Caco-2 (cell line): ENCODE data around the gene AOPEP. TPM values are rescaled to one million over a fixed set of nuclear protein-coding genes. Genes with fewer than 3 reads are reported as not detected.

ENCODE experiments used
- BruUV-seq: library from RNA; stranded (reverse); fragments of 400-500 nt; replicated peaks from 2 replicates; lab custom pipeline; 2021; lab: Mats Ljungman, UMichigan
- CTCF ChIA-PET: fragments of 300-600 bp; sonication (Branson Sonifier 250); formaldehyde crosslinking; loops from one replicate; lab custom pipeline; 2022; ENCODE audit warnings: antibody characterized with exemption; lab: Charles Lee
- POLR2A ChIA-PET: fragments of 300-600 bp; sonication (Branson Sonifier 250); formaldehyde crosslinking; loops from one replicate; lab custom pipeline; 2022; ENCODE audit warnings: antibody characterized with exemption; lab: Charles Lee
- DNase-seq, 2 experiments: peaks; one replicate each; pipeline versions ENCODE4 v3.0.0 to v3.0.0-alpha.2; 2020 to 2022
- H3K27me3 ChIP-seq: replicated peaks from 2 replicates; pipeline ENCODE4 v1.6.0; 2011; ENCODE audit warnings: low read length; ENCODE audit not compliant: control insufficient read depth, insufficient read depth
- H3K36me3 ChIP-seq: 2 replicates; pipeline ENCODE4 v1.5.1; 2011; ENCODE audit warnings: low read length; ENCODE audit not compliant: control insufficient read depth, insufficient read depth
- H3K4me1 ChIP-seq: fragments of 250-450 bp; sonication (Bioruptor Pico); 2 replicates; pipeline ENCODE4 v1.5.1; 2020; ENCODE audit warnings: mild to moderate bottlenecking
- H3K4me3 ChIP-seq: 2 replicates; pipeline ENCODE4 v1.5.1; 2011; ENCODE audit warnings: low read depth, mild to moderate bottlenecking, control low read depth, low read length
- H3K9me3 ChIP-seq: fragments of 250-450 bp; sonication (Bioruptor Pico); 2 replicates; pipeline ENCODE4 v1.5.1; 2020; ENCODE audit warnings: mild to moderate bottlenecking, moderate library complexity
- H3K27ac Mint-ChIP-seq: one replicate; pipeline ENCODE4 v1.8.0; 2022; ENCODE audit warnings: mixed read lengths; ENCODE audit not compliant: unreplicated experiment
- H3K27me3 Mint-ChIP-seq: one replicate; pipeline ENCODE4 v1.8.0; 2022; ENCODE audit warnings: mixed read lengths; ENCODE audit not compliant: insufficient read depth, unreplicated experiment
- H3K36me3 Mint-ChIP-seq: one replicate; pipeline ENCODE4 v1.8.0; 2022; ENCODE audit warnings: mild to moderate bottlenecking, mixed read lengths; ENCODE audit not compliant: insufficient read depth, unreplicated experiment
- H3K4me1 Mint-ChIP-seq: one replicate; pipeline ENCODE4 v1.8.0; 2022; ENCODE audit warnings: low read depth, mixed read lengths; ENCODE audit not compliant: unreplicated experiment
- H3K4me3 Mint-ChIP-seq: one replicate; pipeline ENCODE4 v1.8.0; 2022; ENCODE audit warnings: mild to moderate bottlenecking, moderate library complexity, mixed read lengths; ENCODE audit not compliant: unreplicated experiment
- H3K9me3 Mint-ChIP-seq: one replicate; pipeline ENCODE4 v1.8.0; 2022; ENCODE audit warnings: mixed read lengths; ENCODE audit not compliant: unreplicated experiment
- intact Hi-C: fragments of 100-400 bp; cut with micrococcal nuclease; formaldehyde crosslinking; loops from one replicate; pipeline ENCODE4 v1.10.0; 2022; ENCODE audit not compliant: unreplicated experiment
- total RNA-seq: library from RNA; stranded (reverse); gene quantifications from 2 replicates; pipeline ENCODE4 v1.2.3, GENCODE V29; 2022
- TF ChIP-seq, protein P1 (sequence below), 2 experiments: fragments of 200-600 bp in 1 of 2; IDR thresholded peaks; 1 replicate in 1 of 2; 2 replicates in 1 of 2; pipeline versions ENCODE4 v1.5.1 to v1.8.0; 2011 to 2022; ENCODE audit warnings: antibody characterized with exemption in 1 of 2, control low read depth in 1 of 2, inconsistent platforms in 1 of 2, low read depth in 1 of 2, low read length in 1 of 2, mild to moderate bottlenecking in 1 of 2, moderate library complexity in 1 of 2; ENCODE audit not compliant: insufficient read depth in 1 of 2, severe bottlenecking in 1 of 2, unreplicated experiment in 1 of 2

The AOPEP gene
- total RNA-seq, 1 experiment from 2014 or later = 63.3 TPM

DNA sequence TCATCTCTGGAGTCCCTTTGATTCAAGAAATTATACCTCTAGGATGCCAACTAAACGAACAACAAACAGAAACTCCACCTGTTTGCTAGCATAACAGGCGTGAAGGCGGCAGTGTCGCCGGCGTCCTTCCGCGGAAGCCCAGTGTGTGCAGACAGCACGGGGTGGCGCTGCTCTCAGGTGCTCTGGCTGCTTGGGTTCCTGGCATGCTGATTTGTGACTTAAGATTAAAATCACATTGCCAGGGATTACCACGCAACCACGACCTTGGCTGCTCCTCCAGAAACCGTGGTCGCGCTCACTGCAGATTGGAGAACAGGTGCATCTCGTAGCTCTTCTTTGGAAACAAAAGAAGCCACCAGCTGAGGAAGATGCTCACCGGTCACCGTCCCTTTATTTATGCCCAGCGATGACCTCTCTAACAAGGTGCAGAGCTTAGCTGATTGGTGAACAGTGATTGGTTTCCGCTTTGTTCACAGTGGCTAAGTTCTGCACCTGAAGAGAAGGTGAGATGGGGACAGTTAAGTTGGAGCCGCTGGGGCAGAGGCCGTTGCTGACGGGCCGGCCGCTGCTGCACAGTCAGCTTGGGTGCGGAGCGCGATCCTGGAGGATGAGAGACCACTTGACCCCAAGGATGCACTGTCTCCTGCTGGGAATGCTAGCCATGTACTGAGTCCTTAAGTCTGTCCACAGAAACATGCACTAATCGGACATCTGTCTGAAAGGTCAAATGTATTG is 358.7 kb downstream of the AOPEP start:
- Mint-ChIP-seq H3K4me1 (peaks cover 10% of the 10 kb centered on the region), H3K27ac (no peak overlapping the region), H3K9me3 (no peaks in the 10 kb centered on the region), H3K4me3 (no peak overlapping the region), H3K36me3 (peaks cover 91% of the 10 kb centered on the region), H3K27me3 (no peaks in the 10 kb centered on the region)
- peak in 1 of 2 experiments; percentile 13 for DNase-seq
- CTCF ChIA-PET = interaction anchor here (0.6 kb wide), 1 partner anchor 647 kb away, joined by 3 read pairs; no protein-coding TSS in a partner anchor
- H3K27me3 ChIP-seq = no peaks in the 10 kb centered on the region
- H3K9me3 ChIP-seq = no peaks in the 10 kb centered on the region
- TF ChIP-seq, protein P1, sequence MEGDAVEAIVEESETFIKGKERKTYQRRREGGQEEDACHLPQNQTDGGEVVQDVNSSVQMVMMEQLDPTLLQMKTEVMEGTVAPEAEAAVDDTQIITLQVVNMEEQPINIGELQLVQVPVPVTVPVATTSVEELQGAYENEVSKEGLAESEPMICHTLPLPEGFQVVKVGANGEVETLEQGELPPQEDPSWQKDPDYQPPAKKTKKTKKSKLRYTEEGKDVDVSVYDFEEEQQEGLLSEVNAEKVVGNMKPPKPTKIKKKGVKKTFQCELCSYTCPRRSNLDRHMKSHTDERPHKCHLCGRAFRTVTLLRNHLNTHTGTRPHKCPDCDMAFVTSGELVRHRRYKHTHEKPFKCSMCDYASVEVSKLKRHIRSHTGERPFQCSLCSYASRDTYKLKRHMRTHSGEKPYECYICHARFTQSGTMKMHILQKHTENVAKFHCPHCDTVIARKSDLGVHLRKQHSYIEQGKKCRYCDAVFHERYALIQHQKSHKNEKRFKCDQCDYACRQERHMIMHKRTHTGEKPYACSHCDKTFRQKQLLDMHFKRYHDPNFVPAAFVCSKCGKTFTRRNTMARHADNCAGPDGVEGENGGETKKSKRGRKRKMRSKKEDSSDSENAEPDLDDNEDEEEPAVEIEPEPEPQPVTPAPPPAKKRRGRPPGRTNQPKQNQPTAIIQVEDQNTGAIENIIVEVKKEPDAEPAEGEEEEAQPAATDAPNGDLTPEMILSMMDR (IDR thresholded peaks at IDR 0.05; ENCODE audit: insufficient read depth in 1 of 2, low read depth in 1 of 2, low read length in 1 of 2, severe bottlenecking in 1 of 2, unreplicated experiment in 1 of 2) = no peak
- BruUV-seq = no TSS peak
- H3K4me3 ChIP-seq = no peak overlapping the region
- no peaks in the 10 kb centered on the region; the same call in 1 of the 2 replicates for H3K4me1 ChIP-seq
- H3K36me3 ChIP-seq = peaks cover 18% of the 10 kb centered on the region
- POLR2A ChIA-PET = no interaction called here
- intact Hi-C loops = no loop called here

DNA sequence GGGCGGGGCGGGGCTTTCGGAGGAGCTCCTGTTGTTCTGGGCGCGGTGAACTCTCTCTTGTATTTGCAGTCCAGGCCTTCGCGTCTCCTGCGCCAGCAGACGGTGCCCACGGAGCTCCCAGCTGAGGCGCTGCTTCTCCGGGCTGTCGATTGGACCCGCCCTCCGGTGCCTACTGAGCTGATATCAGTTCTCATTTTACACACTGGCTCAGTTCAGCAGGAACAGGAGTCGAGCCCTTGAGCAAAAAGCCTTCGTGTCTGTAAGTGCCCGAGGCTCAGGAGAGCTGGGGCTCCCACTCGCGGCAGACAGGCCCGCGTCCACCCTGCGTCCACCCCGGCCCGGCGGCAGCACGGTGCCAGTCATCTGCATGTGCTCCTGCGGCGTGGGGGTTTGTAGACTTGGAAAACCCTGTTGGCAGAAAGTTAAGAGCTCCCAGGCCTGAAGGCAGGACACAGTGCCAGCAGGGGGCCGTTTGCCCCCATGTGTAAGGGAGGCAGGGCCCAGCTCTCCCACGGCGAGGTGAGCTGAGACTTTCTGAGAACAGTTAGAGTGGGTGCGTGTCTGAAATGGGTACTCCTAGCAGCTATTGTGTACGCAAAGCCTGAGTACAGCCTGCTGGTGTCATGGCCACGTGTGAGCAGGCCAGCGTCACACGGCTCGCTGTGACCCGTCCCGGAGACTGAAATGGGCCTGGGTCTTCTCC is 359.5 kb downstream of the AOPEP start:
- Histone ChIP-seq H3K9me3 (no peaks in the 10 kb centered on the region), H3K4me3 (no peak overlapping the region), H3K27me3 (no peaks in the 10 kb centered on the region), H3K36me3 (peaks cover 18% of the 10 kb centered on the region), H3K4me1 (peaks cover 8% of the 10 kb centered on the region)
- H3K27ac Mint-ChIP-seq = no peak overlapping the region
- no peak overlapping the region for H3K4me3 Mint-ChIP-seq
- no peaks in the 10 kb centered on the region for H3K9me3 Mint-ChIP-seq
- no TSS peak for BruUV-seq
- H3K4me1 Mint-ChIP-seq = peaks cover 10% of the 10 kb centered on the region
- DNase-seq = no peak
- ChIA-PET POLR2A (no interaction called here), CTCF (interaction anchor here (0.6 kb wide), 1 partner anchor 647 kb away, joined by 3 read pairs; no protein-coding TSS in a partner anchor)
- peaks cover 87% of the 10 kb centered on the region for H3K36me3 Mint-ChIP-seq
- TF ChIP-seq, protein P1 (IDR thresholded peaks at IDR 0.05; ENCODE audit: insufficient read depth in 1 of 2, low read depth in 1 of 2, low read length in 1 of 2, severe bottlenecking in 1 of 2, unreplicated experiment in 1 of 2) = no peak
- H3K27me3 Mint-ChIP-seq = no peaks in the 10 kb centered on the region
- intact Hi-C loops = no loop called here

DNA sequence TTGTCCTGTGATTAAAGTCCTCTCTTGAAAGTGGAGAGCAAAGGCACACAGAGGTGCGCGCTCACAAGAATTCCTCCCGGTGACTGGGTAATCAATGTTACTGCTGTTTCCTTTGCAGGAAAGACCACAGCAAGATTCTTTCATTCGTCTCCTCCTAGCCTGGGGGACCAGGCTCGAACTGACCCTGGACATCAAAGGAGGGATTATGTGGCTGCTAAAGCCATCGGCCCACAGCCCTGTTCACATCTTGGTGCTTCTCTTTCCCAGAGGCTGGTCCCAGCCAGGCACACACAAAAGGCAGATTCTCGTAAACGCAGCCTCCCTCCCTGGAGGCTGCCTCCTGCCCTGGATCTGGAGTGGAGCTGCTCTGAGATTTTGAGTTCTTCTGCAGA is 360.1 kb downstream of the AOPEP start:
- no peak overlapping the region for H3K27ac Mint-ChIP-seq
- peaks cover 83% of the 10 kb centered on the region for H3K36me3 Mint-ChIP-seq
- Histone ChIP-seq H3K4me3 (no peak overlapping the region), H3K36me3 (peaks cover 16% of the 10 kb centered on the region), H3K9me3 (no peaks in the 10 kb centered on the region), H3K27me3 (no peaks in the 10 kb centered on the region), H3K4me1 (peaks cover 14% of the 10 kb centered on the region)
- CTCF ChIA-PET = no interaction called here
- H3K27me3 Mint-ChIP-seq = no peaks in the 10 kb centered on the region
- DNase-seq = peak in 1 of 2 experiments; percentile 29
- BruUV-seq = no TSS peak
- intact Hi-C loops = no loop called here
- TF ChIP-seq, protein P1 (IDR thresholded peaks at IDR 0.05; ENCODE audit: insufficient read depth in 1 of 2, low read depth in 1 of 2, low read length in 1 of 2, severe bottlenecking in 1 of 2, unreplicated experiment in 1 of 2) = no peak
- H3K4me3 Mint-ChIP-seq = no peak overlapping the region
- peaks cover 15% of the 10 kb centered on the region for H3K4me1 Mint-ChIP-seq
- POLR2A ChIA-PET = no interaction called here
- no peaks in the 10 kb centered on the region for H3K9me3 Mint-ChIP-seq
